Epithelial cell of prostate (primary cell): Measurements from ENCODE around the gene ABCC5.

Experiments
- DNase-seq: peaks from one replicate; pipeline ENCODE4 v3.0.0-alpha.2; 2011; ENCODE audit warnings: low read depth, low spot score
- H3K27ac ChIP-seq: fragments of 450-650 bp; 2 replicates; pipeline ENCODE4 v1.5.1; 2017; ENCODE audit warnings: mild to moderate bottlenecking

The ABCC5 gene

DNA sequence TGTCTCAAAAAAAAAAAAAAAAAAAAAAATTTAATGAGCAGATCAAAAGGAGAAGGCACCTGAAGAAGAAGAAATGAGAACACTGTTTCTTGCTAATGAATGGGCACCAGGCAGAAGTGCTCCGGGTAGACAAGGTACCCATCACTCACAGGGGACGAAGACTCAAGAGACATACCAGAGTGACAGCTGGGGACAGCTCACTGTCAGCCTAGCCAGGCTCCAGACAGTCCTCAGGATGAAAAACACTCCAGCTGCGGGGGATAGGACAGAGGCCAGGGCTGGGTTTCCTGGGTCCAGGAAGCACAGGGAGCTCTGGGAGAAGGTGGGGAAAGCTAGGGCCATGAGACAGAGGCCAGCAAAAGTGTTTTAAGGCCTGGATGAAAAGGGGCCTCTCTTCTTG is 84.5 kb downstream of the ABCC5 start:
- DNase-seq = no peak
- H3K27ac ChIP-seq = no peak overlapping the region

DNA sequence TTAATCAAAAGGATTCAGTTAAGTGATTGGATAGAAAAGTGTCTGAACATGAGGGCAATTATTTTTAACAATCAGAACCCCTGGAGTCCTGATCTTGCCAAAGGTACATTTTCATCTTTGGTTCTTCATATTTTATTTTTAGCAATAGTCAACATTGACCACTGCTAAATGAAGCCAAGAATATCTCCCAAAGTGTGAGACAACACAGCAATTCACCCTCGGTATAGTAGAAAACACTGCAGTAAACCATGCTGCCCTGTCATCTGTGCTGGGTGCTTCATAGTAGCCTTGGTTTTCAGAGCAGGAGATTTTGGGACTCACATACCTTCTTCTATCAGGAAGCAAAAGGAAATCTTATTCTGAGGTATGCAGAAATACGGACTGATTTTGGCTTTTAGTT is 85.8 kb downstream of the ABCC5 start:
- no peak overlapping the region for H3K27ac ChIP-seq
- DNase-seq = no peak

DNA sequence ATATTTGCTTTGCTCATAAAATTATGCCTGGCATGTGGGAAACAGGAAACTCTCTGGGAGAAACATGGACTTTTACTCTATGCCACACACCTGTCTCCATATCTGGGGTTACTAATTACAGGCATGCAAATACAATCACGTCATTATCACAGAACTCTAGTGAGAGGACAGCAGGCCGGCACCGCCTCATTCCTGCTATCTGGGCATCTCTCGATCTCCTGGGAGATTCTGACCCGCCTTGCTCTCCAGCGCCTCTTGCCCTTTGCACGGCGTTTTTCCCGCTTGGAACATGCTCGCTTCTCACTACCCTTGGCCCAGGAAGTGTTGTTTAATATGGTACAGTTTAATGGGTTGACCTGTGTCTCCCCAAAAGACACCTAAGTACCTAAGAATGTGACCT is 87.6 kb downstream of the ABCC5 start:
- no peak overlapping the region for H3K27ac ChIP-seq
- DNase-seq = no peak

DNA sequence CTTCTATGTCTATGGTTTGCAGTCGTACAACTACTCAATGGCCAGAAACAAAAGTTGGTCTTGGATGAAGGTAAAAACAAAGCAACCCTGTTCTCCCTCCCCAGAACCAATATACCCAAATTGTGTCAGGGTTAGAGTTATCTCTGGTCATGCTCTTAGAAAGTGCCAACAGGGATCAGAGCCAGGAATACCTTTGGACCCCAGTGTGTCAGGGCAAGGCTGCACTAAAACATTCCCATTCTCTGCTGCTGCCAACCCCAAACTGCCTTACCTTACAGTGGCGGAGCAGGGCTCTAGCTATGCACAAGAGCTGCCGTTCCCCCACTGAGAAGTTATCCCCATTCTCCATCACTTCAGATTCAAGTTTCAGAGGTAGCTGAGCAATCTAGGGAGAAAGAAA is 90.6 kb downstream of the ABCC5 start:
- no peak for DNase-seq
- H3K27ac ChIP-seq = no peak overlapping the region

DNA sequence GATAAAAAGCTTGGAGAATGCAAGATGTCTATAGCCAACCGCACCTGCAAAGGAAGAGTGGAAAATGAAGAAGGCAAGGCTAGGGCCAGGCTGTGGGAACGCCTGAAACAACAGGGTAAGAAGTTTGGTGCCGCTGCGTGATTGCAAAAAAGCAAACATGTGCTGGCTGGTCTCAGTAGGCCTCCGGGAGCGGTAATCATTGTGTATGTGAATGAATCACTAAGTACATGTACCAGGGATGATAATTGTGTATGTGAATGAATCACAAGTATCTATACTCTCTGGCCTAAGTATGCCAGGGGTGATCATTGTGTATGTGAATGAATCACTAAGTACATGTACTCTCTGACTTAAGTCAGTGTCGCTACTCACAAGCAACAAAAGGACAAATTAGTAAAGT is 92.7 kb downstream of the ABCC5 start:
- DNase-seq = peak; percentile 99
- peak overlapping the region; percentile 86 for H3K27ac ChIP-seq

DNA sequence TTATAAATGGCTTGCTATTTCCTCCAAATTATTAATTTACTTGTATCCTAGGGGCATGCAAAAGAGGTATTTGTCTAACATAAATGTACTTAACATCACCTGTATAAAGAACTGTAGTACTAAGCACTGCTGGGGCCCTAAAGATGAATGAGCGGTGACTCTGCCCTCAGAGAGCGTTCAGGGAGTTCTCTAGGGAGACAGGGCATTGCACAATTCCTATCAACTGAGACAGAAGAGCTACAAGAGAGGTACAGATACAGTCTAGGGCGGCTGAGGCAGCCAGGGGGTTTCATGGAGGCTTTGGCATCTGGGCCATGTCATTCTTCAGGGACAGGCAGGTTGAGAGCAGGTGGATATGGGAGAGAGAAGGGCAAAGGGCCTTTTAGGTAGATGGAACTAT is 93.1 kb downstream of the ABCC5 start:
- DNase-seq = no peak
- H3K27ac ChIP-seq = peak overlapping the region; percentile 86

DNA sequence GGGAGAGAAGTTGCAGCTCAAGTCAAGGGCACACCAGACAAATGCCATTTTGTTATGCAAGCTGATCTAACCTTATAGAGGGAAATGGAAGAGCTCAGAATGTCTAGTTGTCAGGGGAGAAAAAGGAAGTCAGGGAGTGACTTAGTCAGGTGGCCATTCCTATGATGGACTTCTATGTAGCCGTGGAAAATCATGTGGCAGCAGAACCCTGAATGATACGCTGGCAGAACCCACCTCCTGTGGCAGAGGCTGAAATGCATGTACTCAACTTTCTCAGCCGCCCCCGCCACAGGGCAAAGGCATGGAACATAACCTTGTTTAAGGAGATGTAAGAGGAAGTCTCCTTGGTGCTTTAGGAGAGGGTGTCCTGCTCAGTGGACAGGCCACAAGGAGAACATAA is 95.3 kb downstream of the ABCC5 start:
- H3K27ac ChIP-seq = no peak overlapping the region

DNA sequence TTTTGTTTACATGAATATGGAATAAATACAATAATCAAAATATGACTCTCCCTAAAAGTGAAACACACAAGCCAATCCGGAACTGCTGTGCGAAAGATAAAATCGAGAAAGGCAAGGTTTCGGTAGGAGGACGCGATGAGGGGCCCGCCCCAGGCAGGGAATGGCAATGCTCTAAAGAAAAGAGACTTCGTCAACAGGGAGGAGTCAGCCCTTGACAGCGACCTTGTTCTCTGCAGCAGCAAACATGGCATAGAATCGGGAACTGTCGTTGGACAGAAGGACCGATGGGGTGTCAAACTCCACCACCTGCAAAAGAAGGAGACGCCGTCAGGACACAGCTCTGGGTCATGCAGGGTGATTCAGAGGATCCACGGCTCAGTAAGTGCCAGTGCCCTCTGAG is 96.6 kb downstream of the ABCC5 start:
- no peak for DNase-seq
- H3K27ac ChIP-seq = no peak overlapping the region

More for the DNA sequence above, 95.3 kb downstream of the ABCC5 start:
- no peak for DNase-seq

DNA sequence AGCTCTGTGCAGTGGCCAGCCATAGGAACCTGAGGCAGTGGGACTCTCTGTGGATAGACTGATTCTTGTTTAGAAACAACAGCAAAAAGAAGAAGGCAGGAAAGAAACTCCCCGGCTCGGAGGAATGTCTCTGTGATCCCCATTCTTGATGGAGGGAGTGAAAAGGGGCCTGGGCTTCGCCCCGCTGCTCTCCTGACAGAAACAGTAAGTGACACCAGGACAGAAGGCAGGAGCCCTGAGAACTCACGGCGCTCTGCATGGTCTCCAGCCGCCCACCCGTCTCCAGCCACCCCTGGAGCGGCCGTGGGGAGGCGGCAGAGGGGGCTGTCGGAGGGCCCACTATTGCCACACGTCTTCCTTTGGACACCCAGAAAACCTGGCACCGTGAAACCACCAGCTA is 97.3 kb downstream of the ABCC5 start:
- no peak overlapping the region for H3K27ac ChIP-seq
- no peak for DNase-seq

DNA sequence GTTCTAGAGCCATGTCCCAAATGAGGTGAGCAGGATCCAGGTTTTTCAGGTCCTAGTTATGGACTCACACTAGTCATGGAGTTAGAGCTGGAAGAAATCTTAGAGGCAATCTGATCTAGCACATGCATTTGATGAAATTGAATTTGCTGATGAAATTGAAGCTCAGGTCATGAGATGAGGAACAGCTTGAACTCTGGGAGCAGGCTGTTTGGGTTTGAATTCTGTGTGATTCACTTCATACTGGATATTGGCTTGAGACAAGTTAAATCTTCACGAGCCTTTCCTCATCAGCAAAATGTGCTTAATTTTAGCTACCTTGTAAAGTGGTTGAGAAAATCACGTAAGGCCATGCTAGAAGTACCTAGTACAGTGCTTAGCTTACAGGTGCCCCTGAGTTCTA is 99.5 kb downstream of the ABCC5 start:
- no peak overlapping the region for H3K27ac ChIP-seq
- no peak for DNase-seq

DNA sequence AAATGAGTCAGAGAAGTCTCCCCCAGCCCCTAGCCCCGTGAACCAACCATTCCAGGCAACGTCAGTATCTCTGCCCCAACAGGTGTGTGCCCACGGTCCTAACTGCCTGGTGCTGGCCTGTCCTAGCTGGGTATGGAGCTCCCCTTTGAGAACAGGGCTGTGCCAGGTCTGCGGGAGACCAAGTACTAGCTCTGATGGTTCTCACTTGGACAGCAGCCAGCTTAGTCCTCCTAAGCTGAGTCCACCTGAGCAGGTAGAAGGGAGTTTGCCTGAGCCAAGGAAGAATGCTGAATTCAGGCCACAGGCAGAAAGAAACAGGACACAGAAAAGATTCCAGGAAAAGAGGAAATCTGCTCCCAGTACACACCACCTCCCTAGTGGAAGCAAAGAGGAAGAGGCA is 99.9 kb downstream of the ABCC5 start:
- no peak overlapping the region for H3K27ac ChIP-seq
- no peak for DNase-seq

DNA sequence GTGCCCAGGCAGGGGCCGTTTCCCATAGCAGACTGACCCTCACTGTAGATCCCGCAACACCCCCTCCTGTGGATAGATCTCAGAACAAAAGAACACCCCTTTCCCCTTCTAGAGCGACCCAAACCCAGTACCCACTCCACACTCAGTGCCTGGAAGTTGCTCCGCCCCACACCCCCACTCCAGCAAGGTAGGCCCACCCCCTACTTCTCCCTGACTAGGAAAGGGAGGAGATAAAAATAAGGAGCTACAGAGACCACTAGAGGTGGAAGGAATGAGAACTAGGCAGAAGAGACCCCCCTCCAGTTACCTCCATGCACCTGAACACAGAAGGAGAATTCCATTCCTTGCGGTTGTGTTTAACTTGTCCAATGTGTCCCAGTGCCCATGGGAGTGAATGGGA is 102.8 kb downstream of the ABCC5 start:
- H3K27ac ChIP-seq = peak overlapping the region; percentile 53
- no peak for DNase-seq

DNA sequence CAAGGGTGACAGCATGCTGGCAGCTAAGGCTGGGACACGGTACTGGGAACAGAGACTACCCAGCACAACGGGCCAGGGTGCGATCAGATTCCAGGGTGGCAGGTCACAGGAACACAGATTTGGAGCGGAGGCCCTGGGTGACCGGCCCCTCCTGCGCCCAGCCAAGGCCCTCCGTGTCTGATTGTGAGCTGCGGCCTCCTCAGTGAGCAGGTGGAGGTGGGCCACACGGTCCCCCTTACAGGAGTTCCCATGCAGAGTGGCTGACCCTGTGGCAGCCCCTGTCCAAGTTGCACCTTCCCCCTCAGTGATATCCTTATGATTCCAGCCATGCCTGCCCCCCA is 104.1 kb downstream of the ABCC5 start:
- DNase-seq = no peak
- H3K27ac ChIP-seq = peak overlapping the region; percentile 45

DNA sequence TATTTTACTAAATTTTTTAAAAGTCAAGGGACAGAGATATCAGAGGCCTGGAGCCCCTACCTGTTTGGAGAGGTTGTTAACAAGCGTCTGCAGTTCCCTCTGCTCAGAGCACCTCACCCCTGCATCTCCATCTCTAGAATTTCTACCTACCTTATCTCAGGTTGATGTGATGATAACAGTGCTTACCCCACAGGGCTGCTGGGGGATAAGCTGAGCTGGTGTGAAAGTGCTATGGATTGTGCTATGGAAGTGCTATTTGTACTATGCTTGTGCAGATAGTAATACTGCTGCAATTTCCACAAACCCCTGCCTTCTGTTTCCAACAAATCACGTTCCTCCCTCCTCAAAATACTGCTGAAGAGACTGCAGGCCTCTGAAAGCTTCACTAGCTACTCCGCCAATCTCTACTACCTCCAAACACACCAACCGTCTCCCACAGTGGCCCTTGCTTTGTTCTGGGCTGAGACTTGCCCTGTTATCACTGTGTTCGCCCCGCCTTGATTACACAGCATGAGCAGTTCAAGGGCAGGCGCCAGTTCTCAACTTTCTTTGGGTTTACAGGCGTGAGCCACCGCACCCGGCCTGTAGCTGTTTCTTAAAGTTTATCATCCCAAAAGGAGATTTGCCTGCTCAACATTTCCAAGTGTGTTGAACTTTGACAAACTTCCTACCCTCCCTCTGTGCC is 104.6 kb downstream of the ABCC5 start:
- peak overlapping the region; percentile 45 for H3K27ac ChIP-seq
- no peak for DNase-seq

DNA sequence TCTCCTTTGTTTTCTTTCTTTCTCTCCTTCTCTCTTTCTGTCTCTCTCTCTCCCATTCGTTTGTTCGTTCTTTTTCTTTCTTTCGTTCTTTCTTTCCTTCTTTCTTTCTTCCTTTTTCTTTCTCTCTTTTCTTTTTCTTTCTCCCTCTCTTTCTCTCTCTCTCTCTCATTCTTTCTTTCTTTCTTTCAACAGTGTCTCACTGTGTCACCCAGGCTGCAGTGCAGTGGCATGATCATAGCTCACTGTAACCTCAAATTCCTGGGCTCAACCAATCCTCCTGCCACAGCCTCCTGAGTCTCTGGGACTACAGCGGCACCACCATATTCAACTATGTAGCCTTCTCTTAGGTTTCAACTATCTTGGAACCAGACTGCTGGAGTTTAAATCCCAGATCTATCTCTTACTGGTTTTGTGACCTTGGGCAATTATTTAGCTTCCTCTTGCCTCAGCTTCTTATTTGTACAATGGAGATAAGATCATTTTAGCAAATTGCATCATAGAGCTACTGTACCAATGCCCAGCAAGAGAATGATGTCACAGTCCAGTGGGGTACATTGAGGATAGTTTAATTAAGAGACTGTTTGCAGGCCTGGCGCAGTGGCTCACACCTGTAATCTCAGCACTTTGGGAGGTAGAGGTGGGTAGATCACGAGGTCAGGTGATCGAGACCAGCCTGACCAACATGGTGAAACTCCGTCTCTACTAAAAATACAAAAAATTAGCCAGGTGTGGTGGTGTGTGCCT is 105.7 kb downstream of the ABCC5 start:
- no peak overlapping the region for H3K27ac ChIP-seq
- DNase-seq = no peak

DNA sequence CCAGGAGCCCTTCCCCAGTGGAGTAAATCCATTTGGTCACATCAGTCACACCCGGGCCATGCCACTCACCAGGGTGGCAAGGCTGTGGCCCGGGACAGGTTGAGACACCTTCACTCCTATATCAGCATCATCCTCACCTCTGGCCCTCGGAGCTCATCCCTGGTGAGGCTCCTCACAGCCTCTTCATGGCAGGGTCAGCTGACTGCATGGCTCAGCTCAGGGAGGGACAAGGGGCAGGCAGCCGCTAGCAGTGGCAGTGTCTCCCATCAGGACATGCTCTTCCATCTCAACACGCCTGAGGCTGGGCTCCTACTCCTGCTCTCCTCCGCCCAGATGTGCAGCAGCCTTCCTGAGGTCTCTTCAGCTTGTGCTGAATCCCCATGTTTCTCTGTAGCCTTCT is 106.6 kb downstream of the ABCC5 start:
- no peak for DNase-seq
- no peak overlapping the region for H3K27ac ChIP-seq

DNA sequence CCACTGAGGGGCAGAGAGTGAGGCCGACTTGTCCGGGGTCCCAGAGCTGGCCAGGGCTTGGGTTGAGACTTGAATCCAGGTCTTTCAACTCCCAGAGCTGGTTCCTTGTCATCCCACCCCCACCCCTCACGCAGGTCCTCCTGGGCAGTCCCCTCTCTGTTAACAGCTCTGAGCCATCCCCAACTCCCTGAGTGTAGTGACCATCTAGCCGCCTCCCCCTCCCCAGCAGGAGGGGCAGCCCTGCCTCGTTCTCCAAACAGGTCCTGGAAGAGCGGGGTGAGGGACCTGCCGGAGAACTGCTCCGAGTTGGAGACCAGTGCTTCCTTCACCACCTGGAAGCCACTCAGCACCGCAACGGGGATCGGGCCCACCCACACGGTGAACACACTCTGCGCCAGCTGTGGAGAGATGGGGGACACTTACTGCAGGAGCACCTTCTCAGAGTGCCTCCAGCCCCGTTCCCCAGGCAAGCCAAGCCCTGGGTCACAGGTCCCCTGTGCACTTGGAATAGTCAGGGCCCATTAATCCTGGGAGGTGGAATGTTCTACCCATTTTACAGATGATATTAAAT is 108.6 kb downstream of the ABCC5 start:
- no peak for DNase-seq
- H3K27ac ChIP-seq = no peak overlapping the region

DNA sequence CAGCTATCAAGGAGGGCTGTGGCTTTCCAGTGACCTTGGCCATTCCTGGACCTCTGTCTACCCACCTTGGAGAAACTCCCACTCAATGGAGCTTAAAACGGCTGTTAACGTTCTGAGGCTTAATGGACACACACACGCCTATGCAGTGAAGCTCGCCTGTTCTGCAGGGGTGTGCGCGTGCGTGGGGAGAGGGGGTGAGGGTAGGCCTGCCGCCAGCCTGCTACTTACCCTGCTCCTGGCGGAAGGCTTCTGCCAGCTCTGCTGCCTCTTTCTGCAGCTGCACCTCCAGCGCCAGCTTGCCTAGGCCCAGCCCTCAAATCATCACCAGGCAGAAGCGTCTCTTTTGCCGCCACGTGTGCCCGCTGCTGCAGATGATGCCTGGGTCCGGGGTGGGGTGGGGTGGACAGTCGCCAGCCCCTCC is 109.8 kb downstream of the ABCC5 start:
- no peak for DNase-seq
- H3K27ac ChIP-seq = no peak overlapping the region

DNA sequence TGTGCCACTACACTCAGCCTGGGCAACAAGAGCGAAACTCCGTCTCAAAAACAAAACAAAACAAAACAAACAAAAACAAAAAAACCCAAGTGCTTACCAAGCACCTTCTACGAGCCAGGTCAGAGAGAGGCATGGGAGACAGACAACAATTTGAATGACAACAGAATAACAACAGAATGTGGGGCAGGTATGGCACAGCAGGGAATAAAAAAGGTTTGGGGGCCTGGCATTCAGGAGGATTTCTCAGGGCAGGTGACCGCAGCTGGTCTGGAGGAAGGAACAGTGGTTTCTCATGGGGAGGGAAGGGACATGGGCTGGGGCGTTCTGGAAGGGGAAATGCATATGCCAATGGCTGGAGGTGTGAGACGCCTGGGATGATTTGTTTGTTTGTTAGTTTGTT is 110.5 kb downstream of the ABCC5 start:
- no peak for DNase-seq
- no peak overlapping the region for H3K27ac ChIP-seq

DNA sequence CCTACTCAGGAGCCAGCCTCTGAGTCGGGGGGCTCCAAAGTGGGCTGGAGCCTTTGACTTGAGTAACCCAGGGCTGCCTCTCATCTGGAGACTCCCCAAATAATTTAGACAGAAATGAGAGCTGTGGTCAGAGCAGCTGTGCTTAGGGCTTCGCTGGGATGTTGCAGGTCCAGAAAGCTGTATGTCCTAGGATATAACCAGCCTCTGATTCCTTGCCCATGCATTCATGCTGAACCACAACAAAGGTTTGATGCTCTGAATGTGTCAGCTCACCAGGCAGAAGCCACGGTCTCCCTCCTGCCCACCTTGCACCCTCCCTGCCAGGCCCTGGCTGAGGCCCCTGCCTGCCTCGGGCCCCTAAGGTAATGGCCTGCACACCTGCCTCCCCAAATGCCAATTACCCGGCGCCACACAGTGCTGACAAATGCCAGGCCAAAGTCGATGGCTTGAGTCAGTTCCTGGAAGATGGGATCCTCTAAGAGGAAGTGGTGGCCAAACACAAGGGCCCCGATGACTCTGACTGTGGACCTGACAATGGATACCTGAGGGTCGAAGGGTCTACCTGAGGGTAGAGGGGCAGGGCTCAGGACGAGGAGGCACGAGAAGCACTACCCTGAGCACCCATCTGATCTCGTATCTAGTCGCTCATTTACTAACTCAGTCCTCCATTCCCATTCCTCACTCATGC is 111.3 kb downstream of the ABCC5 start:
- DNase-seq = no peak
- H3K27ac ChIP-seq = no peak overlapping the region
